CD4-positive, alpha-beta T cell treated with Interleukin-21 for 1 hour (primary cell): ENCODE data around the gene PACRG.

Experiments used
- DNase-seq: peaks from one replicate; pipeline ENCODE4 v3.0.0-alpha.2; 2020

Gene PACRG

DNA sequence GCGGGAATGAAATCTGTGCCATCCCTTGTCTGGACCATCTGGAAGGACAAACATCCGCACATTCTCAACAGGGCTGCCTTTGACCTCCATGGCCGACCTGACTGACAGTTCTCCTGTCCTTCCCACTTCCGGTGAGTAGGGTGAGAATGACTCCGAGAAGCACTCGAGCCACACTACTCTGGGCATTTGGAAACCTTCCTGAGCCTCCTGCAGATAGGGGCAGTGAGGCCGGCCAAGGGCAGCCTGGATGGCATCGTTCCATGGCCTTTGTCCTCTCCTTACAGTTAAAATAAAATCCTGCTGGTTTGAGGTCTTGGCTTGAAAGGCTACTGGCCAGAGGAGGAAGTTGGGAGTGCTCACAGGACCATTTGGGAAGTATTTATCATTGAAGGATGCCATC, 615.8 kb downstream of the PACRG start:
- DNase-seq, result no peak

DNA sequence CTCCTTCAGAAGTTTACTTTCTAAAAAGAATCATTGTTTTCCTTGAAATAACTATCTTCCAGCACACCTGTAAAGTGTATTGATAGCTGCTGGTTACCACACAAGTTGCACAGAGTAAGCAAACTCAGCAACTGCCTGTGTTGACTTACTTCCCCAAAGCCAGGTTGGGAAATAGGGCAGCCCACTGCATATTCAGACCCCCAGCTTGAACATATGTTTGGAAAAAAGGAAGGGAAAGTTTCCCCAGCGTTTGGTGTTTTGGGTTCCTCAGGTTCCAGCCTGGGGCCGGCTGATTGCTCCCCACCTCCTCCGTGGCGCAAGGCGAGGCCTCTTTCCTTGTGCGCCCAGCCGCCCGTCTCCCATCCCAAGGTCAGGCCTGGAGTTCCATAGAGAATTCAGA, 616.6 kb downstream of the PACRG start:
- DNase-seq, result no peak

DNA sequence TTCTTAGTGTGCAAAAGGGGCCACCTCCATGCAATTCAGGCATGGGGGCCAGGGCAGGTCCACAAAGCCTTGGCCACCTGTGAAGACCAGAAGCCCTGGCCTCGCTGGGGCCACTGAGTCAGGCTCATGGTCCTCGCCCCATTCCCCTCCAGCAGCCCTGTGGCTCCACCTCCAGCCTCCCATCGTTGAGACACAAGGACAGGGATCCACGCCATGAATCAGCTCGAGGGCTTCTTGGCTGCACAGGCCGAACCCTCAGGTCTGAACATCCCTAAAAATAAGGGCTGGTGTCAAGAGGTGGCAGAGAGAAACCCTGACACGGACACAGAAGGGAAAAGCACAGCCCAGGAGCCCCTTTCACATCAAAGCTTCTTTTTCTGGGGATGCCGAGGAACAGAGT, 618.2 kb downstream of the PACRG start:
- no peak for DNase-seq

DNA sequence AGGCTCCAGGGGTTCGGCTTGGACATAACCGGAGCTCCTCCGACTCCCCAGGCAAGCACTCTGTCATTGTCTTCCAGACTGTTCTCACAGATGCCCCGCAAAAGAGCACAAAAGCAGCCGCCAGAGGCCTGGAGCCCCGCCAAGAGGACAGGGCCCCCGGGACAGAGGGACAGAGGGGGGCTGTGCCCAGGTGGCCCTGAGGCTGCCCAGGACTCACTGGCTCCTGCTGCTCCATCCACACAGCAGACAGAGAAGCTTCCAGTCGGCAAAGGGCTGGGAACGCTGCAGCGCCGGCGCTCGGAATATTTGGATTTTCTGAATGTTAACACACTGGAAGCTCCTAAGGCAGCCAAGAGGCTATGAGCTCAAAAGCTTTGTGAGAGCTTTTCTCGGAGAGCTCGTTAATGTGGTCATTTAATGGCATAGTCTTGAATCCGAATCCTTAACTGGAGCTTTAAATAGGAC, 618.8 kb downstream of the PACRG start:
- DNase-seq, result no peak

DNA sequence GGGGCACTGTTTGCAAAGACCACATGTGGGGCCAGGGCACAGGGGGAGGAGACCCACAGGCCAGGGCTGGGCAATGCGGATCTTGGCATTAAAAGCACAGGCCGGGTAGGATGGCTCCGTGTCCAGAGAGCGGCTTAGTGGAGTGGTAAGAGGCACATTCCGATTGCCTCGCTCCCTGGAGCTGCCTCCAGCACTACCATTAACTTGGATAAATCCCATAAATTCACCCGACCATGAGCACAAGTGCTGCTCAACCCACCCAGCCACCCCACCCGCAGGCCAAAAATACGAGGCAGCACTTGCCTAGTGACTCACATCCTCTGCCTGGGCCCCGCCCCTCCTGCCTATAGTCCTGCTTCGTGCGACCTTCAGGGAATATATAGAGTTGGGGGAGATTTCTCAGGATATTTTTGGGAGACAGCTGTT, 619.3 kb downstream of the PACRG start:
- no peak for DNase-seq

DNA sequence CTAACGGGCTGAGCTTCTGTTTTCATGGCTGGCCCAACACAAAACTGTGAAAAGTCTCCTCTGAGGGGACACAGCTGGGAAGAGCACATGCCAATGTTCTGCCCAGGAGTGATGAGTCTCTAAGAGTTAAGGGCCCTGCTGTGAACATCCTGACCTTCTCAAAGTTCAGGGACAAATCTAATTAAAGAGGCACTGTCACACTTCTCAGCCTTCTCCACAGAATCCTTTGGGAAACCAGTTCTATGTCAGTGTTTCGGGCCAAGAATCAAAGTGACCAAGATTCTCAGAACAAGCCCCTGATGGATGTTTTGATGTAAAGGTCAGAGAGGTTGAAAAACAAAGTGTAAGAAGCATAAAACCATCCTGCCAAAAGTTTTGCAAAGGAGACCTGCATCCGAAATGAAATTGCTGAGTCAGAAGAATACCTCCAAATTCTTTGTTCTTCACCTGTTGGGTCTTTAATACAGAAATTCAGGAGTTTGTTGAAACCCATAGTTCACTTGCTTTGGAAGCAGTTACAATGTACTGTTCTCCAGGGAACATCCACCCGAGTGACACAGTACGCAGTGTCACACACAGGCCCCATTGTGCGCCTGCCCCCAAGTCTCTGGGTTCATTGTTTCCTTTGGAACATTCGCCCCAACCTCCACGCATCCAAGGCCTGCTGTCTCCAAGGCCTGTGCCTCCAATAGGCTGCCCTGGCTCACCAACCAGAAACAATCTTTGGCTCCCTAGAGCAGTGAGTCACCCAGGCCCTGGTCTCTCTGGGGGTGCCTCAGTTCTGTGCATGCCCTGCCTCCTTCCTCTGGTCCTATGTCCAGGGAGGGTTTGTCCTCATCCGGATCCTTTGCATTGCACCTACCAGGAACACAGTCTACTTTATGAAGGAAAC, 621.3 kb downstream of the PACRG start:
- DNase-seq, result no peak

DNA sequence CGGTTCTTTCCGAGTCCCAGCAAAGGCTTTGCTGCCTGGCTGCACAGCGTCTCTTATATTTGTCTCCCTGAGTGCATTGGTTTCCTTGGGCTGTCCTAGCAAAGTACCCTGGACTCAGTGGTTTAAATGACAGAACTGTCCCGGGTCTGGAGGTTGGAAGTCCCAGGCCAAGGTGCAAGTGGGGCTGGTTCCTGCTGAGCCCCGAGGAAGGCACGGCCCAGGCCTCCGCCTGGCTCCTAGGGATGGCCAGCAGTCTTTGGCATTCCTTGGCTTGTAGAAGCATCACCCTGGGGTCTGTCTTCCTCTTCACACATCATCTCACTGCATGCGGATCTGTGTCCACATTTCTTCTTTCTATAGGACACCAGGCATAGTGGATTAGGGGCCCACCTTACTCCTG, 621.9 kb downstream of the PACRG start:
- no peak for DNase-seq

DNA sequence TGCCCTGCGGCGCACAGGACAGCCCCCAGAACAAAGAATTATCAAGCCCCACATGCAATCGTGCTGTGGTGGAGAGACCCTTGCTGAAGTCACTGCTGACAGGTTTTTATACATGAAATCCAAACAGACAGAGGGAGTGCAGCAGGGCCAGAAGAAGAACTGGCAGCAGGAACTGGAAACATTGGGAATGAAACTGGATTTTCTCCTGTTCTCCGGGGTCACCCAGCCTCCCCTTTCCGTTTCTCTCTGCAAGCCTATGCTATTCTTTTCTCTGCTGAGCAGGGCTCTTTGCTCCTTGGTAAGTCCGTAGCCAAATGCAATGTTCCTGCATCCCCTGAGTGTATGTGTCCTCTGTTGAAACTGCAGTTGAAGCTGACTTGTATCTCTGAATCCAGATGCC, 623.2 kb downstream of the PACRG start:
- DNase-seq, result no peak

DNA sequence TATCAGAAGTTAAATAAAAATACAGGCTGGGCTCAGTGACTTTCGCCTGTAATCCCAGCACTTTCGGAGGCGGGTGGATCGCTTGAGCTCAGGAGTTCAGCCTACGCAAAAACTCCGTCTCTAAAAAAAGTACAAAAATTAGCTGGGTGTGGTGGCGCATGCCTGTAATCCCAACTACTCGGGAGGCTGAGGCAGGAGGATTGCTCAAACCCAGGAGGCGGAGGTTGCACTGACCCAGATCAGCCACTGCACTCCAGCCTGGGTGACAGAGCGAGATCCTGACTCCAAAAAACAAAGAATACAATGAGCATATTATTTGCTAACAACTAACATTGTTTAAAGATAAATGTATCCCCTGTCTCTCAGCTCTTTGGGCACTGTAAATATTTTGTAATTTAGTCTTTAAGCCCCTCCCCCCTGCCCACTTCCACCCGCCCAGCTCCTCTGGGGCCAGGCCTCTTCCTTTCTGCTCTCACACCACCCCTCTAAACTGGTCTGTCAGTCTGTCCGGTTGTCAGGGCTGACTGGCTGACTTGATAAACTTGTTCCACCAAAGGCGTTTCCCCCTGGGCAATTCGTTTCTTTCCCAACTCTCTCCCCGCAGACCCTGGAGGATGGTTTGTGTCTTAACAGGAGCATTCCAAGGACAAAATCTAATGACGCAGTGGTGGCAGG, 624.4 kb downstream of the PACRG start:
- DNase-seq, result no peak

DNA sequence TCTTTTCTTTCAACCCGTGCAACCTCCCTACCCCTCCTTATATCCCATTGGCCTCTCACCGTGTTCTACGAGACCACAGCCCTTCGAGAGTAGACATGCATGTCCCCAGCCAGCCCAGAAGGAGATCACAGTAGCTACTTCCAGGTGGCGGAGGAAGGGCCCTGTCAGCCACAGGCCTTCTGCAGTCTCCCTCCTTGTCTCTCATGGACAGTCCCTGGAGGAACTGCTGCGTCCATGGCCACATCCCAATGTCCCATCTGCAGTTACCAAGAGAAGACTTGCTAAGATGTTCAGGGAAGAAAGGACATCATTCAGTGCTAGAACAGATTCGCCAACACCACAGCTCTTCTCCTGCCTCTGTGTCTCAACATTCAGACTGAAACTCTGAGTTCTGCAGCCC, 625.2 kb downstream of the PACRG start:
- no peak for DNase-seq

DNA sequence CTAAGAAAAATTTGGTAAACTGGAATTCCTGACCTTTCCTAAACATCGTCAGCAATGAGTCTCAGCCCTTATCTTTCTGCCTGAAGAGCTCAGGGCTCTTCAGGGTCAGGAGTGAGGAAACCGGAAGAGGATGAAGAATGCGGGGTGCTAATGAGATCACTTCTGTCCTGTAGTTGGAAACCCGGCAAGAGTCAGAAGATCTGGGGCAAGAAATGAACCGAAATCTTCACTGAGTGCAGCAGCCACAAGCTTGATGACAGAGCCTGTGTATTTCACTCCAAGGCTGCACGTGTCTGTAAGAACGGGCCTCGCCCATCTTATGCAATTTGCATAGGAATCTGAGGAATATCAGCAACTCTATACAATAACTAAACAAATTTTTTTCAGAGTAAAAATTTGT, 626.3 kb downstream of the PACRG start:
- DNase-seq, result no peak

DNA sequence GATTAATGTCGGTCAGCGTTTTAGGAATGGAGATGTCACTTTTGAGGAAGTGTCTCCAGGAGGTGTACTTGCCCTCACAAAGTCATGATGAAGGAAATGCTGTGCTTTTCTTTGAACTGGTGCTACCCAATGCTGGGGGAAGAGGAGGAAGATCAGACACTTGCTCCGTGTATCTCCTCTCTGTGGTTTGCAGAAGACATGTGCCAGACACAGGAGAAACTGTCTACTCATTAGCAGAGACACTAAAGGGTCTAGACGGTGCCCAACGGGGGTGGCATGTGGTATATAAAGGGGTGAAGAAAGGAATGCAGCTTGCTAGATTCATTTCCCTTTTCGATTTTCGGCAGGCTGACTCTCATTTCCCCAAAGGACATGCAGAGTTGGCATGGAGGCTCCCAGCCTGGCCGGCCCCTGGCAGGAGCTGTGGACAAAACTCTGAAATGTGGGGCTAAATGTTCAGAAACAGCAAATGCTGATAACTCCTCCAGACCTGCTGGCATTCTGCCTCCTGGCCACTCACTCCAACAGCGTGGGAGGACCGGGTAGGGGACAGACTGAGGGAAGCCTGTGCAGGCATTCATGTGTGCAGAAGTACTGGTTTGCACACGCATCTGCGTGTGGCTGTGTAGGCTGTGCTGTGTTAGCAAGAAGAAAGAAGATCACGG, 627.1 kb downstream of the PACRG start:
- peak; percentile 0 for DNase-seq

DNA sequence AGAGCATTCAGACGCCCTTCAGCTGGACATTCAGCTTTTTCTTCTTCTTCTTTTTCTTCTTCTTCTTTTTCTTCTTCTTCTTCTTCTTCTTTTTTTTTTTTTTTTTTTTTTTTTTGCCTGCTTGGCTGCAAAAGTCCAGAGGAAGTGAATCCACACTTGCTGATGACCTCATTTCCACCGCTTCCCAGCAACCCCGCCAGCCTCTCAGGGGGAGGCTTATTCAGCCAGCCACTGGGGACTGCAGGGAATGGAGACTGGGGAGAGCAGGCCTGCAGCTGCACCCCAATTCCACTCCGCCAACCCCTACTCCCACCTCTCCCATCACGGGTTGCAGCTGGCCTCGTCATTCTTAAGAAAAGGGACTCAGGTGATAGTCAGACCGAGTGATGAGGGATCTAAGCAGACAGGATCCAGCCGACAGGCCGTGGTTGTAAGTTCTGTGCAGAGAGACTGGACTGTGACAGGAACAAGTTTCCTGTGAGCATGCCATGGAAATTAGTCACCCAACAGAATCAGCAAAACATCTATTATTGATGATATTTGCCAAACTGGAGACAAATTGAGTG, 627.7 kb downstream of the PACRG start:
- DNase-seq, result peak; percentile 4

DNA sequence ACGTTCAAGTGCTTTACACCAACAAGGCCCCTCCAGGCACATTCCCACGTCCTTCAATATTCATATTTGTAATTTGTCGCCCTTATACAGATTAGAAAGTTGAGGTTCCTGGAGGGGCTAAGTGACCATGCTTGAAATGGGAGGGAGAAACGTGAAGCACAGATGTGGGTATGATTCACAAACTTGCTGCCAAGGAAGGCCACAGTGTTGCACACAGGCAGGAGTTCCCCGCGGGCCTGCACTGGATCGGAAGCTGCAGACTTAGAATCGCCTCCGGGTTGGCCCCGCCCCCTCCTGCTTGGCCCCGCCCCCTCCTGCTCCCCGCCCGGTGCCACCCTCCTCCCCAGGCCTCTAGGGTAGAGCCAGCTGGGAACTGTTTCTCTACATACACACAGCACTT, 628.5 kb downstream of the PACRG start:
- DNase-seq, result peak; percentile 2

DNA sequence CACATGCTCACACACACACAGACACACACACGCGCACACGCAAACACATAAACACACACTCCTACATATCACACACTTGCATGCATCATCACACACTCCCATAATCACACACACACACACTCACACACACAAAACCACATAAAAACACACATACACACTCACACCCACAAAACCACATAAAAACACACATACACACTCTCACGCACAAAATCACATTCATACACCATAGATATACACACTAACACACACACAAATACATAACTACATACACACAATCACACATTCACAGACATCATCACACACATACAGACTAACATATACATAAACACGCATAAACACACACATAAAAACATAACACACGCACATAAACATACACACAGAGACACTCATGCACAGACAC, 629.0 kb downstream of the PACRG start:
- no peak for DNase-seq

DNA sequence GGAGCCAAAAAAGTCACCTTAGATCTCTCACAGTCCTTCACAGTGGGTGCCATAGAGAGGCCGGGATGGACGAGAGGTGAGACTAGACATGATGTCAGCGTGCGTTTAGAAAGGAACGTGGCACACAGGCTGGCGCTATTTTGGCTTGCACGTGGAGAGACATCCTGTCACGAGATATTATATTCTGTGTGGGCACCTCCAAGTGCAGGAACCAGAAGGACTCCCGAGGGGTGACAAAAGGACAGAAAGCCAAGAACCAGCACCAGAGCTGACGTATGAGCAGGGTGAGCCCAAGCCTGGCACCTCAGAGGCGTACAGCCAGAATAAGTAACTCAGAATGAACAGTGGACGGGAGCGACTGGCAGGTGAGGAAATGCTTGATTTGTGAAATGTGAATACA, 636.9 kb downstream of the PACRG start:
- DNase-seq, result no peak
